GM12801 (cell line): ENCODE results near the gene WFIKKN2.

Experiments used
- TF ChIP-seq, protein P1 (sequence below): IDR thresholded peaks from one replicate; pipeline ENCODE4 v1.5.1; 2011; ENCODE audit warnings: control low read depth; ENCODE audit not compliant: insufficient read length; ENCODE audit errors: extremely low read depth

WFIKKN2 gene

GRCh38 chr17:50835301-50836234, at the start of gene WFIKKN2:
Gene WFIKKN2, plus strand, starts transcription at chr17:50835586. Its CDS starts 352 bp downstream, at chr17:50835938.
- TF ChIP-seq, protein P1, sequence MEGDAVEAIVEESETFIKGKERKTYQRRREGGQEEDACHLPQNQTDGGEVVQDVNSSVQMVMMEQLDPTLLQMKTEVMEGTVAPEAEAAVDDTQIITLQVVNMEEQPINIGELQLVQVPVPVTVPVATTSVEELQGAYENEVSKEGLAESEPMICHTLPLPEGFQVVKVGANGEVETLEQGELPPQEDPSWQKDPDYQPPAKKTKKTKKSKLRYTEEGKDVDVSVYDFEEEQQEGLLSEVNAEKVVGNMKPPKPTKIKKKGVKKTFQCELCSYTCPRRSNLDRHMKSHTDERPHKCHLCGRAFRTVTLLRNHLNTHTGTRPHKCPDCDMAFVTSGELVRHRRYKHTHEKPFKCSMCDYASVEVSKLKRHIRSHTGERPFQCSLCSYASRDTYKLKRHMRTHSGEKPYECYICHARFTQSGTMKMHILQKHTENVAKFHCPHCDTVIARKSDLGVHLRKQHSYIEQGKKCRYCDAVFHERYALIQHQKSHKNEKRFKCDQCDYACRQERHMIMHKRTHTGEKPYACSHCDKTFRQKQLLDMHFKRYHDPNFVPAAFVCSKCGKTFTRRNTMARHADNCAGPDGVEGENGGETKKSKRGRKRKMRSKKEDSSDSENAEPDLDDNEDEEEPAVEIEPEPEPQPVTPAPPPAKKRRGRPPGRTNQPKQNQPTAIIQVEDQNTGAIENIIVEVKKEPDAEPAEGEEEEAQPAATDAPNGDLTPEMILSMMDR, result no peak

- TF ChIP-seq, protein P1, result no peak
These were observed 49.3 kb upstream of the WFIKKN2 start for GRCh38 chr17:50785946-50786570.

DNA sequence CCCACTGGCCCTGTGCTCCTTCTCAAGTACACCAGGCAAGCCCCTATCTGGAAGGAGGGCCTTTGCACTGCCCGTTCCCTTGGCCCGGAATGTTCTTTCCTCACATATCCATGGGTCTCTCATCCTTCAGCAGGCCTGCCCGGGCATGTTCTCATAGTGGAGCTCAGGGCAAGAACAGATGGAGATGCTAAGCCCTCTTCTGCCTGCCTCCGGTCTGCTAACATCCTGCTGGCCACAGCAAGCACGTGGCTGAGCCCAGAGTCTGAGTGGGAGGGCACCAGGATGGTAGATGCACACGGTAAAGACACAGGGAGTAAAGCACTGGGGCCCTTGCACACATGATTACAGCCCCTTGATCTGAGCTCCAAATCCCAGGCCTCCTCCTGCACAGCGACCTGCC, 48.3 kb upstream of the WFIKKN2 start:
- TF ChIP-seq, protein P1, result no peak

DNA sequence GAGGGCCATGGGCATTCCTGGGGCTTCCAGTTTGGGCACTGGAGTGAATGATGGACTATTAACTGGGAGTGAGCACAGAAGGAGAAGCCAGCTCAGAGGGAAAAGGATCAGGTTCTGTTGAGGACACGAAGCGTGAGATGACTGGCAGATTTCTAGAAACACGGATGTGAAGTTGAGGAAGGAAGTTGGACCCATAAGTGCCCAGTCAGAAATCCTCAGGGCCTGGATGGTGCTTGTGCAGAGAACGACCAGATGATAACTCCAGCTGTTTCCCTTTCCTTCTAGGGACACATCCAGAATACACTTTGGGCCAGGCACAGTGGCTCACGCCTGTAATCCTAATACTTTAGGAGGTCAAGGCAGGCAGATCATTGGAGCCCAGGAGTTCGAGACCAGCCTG, 44.8 kb upstream of the WFIKKN2 start:
- TF ChIP-seq, protein P1, result no peak

DNA sequence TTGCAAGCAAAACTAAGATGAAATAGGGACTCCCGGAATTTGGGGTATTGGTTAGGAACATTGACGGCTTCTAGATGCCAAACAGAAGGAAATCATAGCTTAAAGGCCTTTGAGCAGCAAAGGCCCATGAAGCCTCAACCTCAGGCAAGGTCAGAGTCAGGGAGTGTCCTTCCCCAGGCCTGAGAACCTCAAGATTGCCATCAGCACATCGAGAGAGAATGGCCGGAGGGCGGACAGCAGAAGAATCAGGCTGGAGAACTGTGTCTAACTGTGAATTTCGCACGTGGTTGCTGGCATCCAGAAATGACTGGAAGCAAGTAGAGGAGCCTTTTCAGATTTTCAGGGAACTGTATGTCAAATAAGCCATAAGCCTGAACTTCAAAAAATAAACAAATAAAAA, 43.3 kb upstream of the WFIKKN2 start:
- TF ChIP-seq, protein P1, result no peak

DNA sequence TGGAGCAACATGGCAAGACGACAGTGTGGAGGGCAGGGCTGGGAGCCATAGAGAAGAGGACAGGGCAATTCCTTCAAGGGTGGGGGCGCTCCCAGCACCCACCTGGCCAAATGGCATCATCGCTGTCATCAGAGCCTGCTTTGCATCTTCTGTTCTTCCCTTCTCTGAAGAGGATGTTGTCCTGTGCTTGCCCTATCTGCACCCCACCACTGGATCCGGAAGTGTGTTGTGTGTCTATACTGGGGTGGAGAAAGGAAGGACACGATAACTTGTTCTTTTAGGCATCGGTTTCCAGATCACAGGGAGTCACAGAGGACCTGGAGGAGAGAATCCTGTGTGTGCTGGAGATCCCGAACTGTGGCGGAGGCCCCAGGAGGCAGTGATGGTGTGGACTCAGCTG, 42.4 kb upstream of the WFIKKN2 start:
- TF ChIP-seq, protein P1, result no peak

- TF ChIP-seq, protein P1, result no peak
These were observed 41.0 kb upstream of the WFIKKN2 start for GRCh38 chr17:50794361-50794760.
